Stimulated activated CD4-positive, alpha-beta T cell treated with anti-CD3 and anti-CD28 coated beads, Interleukin-15, amount 100 ng/mL, for 24 hours (primary cell): ENCODE data around the gene ATP5PF.
"Not testable (repeated sequence)": the region's sequence is repeated elsewhere in the genome, so short reads cannot be mapped to it uniquely, and the experiment has no call there.

ENCODE experiments used
- DNase-seq: peaks from one replicate; pipeline ENCODE4 v3.0.0-alpha.2; 2020

ATP5PF gene

GRCh38 chr21:25734904-25735645 lies at the start of gene ATP5PF, which contains the start of gene GABPA:
Gene ATP5PF, minus strand, starts transcription at chr21:25734904. Its CDS starts 5,110 bp downstream, at chr21:25729794.
Gene GABPA, plus strand, starts transcription at chr21:25734972. Its CDS starts 6,627 bp downstream, at chr21:25741599.
- DNase-seq = peak; percentile 97

GRCh38 chr21:25778126-25778875 lies 43.6 kb upstream of the ATP5PF start:
- DNase-seq = not testable (repeated sequence)

- no peak for DNase-seq
Observed at GRCh38 chr21:25776440-25776839, 41.7 kb upstream of the ATP5PF start.

- no peak for DNase-seq
Observed at GRCh38 chr21:25772686-25773085, 38.0 kb upstream of the ATP5PF start.

- DNase-seq = no peak
Observed at GRCh38 chr21:25767921-25768320, 33.2 kb upstream of the ATP5PF start.

- DNase-seq = no peak
Observed at GRCh38 chr21:25764065-25764464, 29.4 kb upstream of the ATP5PF start.

GRCh38 chr21:25760677-25761076 lies 26.0 kb upstream of the ATP5PF start:
- no peak for DNase-seq

GRCh38 chr21:25760061-25760460 lies 25.4 kb upstream of the ATP5PF start:
- DNase-seq = no peak

GRCh38 chr21:25759573-25759972 lies 24.9 kb upstream of the ATP5PF start:
- DNase-seq = no peak

- no peak for DNase-seq
Observed at GRCh38 chr21:25757531-25757930, 22.8 kb upstream of the ATP5PF start.

GRCh38 chr21:25756190-25756932 lies 21.7 kb upstream of the ATP5PF start:
- no peak for DNase-seq

GRCh38 chr21:25752416-25752815 lies 17.7 kb upstream of the ATP5PF start:
- no peak for DNase-seq

GRCh38 chr21:25750085-25750484 lies 15.4 kb upstream of the ATP5PF start:
- no peak for DNase-seq

GRCh38 chr21:25744854-25745253 lies 10.2 kb upstream of the ATP5PF start:
- no peak for DNase-seq

GRCh38 chr21:25742900-25743299 lies 8.2 kb upstream of the ATP5PF start:
- no peak for DNase-seq

- no peak for DNase-seq
Observed at GRCh38 chr21:25737421-25737820, 2.7 kb upstream of the ATP5PF start.

- DNase-seq = peak; percentile 86
Observed at GRCh38 chr21:25735646-25736597, 1.2 kb upstream of the ATP5PF start.

- DNase-seq = no peak
Observed at GRCh38 chr21:25734654-25734903, 125 bp downstream of the ATP5PF start.

GRCh38 chr21:25733859-25734653 lies 648 bp downstream of the ATP5PF start:
- peak; percentile 52 for DNase-seq

GRCh38 chr21:25732091-25732760 lies 2.5 kb downstream of the ATP5PF start:
- DNase-seq = no peak

- no peak for DNase-seq
Observed at GRCh38 chr21:25722631-25723030, 12.1 kb downstream of the ATP5PF start.
